Bone marrow (tissue), 2 donors: ENCODE data around the gene CD2BP2.
"Not testable (repeated sequence)": the region's sequence is repeated elsewhere in the genome, so short reads cannot be mapped to it uniquely, and the experiment has no call there.

Experiments used
- DNase-seq, 2 donors: peaks; one replicate each; lab custom pipeline; 2025; lab: John Stamatoyannopoulos, UW

Gene CD2BP2

DNA sequence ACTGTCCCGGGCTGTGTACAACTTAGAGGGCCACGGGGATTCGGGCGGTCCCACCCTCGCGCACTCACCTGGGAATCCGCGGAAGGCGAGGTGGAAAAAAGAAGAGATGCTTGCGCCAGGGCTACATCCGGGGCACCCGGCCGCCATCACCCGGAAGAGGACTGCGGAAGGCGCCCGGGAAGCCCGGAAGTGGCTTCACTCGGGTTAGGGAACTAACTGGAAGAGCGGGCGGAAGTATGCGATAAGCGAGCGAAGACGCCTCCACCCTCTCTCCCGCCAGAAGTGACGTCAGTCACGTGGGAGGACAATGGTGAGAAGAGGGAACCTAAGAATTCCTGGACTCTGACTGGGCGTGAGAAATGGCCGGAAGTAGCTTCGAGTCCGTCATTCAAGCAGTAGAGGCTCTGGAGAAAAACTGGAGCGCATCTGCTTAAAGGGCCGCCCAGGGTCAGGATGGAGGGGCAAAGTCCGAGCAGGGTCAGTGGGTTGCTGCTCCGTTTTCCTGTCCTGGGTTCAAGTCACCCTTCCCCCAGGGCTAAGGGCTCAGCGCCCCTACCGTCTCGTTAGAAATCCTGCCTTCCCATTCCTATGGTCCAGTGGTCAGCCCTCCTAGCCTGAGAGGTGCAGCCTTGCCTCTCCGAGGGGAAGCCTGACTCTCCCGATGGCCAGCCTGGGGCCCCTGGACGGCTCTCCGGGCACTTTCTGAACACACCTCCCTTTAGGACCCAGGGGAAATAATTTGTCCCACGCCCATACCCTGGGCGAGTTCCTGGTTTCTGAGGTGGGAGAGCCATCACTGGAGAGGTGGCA lies at the start of gene CD2BP2:
TSS of gene CD2BP2 (minus strand) at position 165 of the 810 bp plus-strand sequence. CDS start 627 bp downstream, outside the sequence.
- peak; percentile 77 to 93 for DNase-seq

GRCh38 chr16:30401768-30402425 lies 46.8 kb upstream of the CD2BP2 start:
- DNase-seq, result no peak

- DNase-seq, result no peak
These were observed 44.5 kb upstream of the CD2BP2 start for GRCh38 chr16:30399435-30400186.

GRCh38 chr16:30398661-30399434 lies 43.7 kb upstream of the CD2BP2 start:
- no peak for DNase-seq

DNA sequence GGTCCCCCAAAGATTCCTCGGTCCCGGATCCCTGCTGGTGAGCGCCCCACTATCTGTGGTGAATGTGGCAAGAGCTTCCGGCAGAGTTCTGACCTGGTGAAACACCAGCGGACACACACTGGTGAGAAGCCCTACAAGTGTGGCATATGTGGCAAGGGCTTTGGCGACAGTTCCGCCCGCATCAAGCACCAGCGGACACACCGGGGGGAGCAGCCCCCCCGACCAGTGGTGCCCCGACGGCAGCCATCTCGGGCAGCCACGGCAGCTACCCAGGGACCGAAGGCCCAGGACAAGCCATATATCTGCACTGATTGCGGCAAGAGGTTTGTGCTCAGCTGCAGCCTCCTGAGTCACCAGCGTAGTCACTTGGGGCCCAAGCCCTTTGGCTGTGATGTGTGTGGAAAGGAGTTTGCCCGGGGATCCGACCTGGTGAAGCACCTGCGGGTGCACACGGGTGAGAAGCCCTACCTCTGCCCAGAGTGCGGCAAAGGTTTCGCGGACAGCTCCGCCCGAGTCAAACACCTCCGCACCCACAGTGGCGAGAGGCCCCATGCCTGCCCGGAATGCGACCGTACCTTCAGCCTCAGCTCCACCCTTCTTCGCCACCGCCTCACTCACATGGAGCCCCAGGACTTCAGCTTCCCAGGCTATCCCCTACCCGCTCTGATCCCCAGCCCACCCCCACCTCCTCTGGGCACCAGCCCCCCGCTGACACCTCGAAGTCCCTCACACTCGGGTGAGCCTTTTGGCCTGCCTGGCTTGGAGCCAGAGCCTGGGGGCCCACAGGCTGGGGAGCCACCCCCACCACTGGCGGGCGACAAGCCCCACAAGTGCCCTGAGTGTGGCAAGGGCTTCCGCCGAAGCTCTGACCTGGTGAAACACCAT lies 42.9 kb upstream of the CD2BP2 start:
- no peak for DNase-seq

DNA sequence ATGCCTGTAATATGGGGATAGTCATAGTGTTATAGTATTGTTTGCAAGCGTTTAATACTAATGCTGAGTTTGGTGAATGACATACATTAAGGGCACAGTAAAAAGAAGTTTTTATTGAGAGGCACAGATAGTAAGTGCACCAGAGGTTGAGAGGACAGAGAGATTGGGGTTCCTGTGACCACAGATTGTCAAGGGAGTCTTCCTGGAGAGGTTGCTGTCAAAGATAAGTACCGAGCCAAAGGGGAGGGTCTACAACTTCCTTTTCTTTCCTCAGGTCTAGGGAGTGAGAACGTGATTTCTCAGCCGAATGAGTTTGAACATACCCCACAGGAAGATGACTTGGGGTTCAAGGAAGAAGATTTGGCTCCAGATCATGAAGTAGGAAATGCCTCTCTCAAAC lies 41.9 kb upstream of the CD2BP2 start:
- DNase-seq, result no peak

DNA sequence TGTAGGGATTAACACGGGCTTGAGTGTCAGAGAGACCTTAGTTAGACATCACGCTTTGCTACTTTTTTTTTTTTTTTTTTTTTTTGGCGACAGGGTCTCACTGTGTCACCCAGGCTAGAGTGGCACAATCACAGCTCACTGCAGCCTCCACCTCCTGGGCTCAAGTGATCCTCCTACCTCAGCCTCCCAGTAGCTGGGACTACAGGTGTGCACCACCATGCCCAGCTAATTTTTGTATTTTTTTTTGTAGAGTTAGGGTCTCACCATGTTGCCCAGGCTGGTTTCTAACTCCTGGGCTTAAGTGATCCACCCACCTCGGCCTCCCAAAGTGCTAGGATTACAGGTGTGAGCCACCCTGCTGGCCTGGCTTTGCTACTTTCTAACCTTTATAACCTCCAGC lies 41.5 kb upstream of the CD2BP2 start:
- not testable (repeated sequence) for DNase-seq

GRCh38 chr16:30395992-30396585 lies 41.0 kb upstream of the CD2BP2 start:
- no peak for DNase-seq

- peak; percentile 30 to 41 for DNase-seq
These were observed 40.3 kb upstream of the CD2BP2 start, which contains the start of gene ZNF48 for GRCh38 chr16:30395155-30395991. ZNF48 (plus strand) TSS chr16:30395420; CDS start chr16:30395795, 375 bp downstream.

GRCh38 chr16:30394592-30395154 lies 39.6 kb upstream of the CD2BP2 start:
- DNase-seq, result no peak

DNA sequence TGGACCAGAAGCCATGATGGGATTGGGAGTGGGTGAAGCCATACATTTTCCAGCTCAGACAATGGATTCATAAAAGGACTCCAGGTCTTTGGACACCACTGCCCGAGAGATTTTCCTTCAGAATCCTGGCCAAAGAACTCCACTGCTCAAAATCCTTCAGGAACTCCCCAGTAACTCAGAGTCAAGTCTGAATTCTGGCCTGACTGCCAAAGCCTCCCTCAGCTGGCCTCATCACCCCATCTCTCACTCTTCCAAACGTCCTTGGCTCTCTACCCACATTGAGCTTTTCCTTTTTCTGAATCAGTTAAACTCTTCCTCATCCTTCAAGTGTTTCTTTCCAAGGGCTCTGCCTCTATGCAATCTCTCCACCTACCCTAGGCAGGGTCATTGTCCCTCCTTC lies 28.4 kb upstream of the CD2BP2 start:
- no peak for DNase-seq

- peak in 1 of 2 donors; percentile 39 for DNase-seq
These were observed 27.2 kb upstream of the CD2BP2 start, which contains the start of gene SEPTIN1 for GRCh38 chr16:30382111-30382881. SEPTIN1 (minus strand) TSS chr16:30382561; CDS start chr16:30382542, 19 bp downstream.

- DNase-seq, result no peak
These were observed 26.4 kb upstream of the CD2BP2 start for GRCh38 chr16:30381291-30382041.

DNA sequence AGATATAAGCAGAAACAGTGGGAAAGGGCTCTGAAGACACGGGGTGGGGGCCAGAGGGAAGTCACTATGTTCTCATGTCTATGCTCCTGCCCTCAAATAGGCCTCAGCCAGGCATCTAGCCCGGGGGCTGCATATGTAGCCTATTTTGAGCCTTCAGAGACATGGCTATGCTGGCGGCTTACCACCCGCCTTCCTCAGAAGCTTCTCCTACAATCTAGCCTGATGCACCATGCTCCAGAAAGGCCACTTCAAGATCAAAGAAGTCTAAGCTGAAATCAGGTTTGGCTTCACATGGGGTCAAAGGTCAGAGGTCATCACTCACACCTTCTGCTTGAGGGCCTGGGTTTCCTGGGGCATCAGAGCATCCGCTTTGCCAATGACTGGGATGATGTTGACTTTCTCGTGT lies 25.7 kb upstream of the CD2BP2 start:
- no peak for DNase-seq

DNA sequence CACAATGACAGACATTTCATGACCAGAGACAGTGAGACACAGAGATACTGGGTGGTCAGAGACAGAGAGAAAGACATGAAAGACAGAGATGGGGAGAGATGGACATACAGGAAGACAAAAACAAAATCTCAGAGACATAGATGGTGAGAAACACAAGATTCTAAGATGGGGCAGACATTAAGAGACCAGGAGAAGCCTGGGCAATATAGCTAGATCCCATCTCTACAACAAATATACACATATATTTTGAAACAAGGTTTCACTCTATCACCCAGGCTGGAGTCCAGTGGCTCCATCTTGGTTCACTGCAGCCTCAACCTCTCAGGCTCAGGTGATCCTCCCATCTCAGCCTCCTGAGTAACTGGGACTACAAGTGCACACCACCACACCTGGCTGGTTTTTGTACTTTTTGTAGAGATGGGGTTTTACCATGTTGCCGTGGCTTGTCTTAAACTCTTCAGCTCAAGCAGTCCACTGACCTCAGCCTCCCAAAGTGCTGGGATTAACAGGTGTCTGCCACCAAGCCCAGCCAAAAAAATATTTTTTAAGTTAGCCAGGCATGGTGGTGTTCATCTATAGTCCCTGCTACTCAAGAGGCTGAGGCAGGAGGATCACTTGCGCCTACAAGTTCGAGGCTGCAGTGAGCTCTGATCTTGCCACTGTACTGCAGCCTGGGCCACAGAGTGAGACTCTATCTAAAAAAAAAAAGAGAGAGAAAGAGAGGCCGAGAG lies 25.1 kb upstream of the CD2BP2 start:
- DNase-seq, result no peak

- DNase-seq, result no peak
These were observed 24.2 kb upstream of the CD2BP2 start for GRCh38 chr16:30379158-30379783.
